NCI-H345 (cell line): ENCODE measurements around the gene SERPINB5.

Experiments
- DNase-seq: peaks from one replicate; lab custom pipeline; 2025; lab: John Stamatoyannopoulos, UW

Gene SERPINB5

GRCh38 chr18:63468575-63468974 lies 8.2 kb upstream of the SERPINB5 start:
- DNase-seq = no peak

GRCh38 chr18:63470751-63471150 lies 6.0 kb upstream of the SERPINB5 start:
- DNase-seq = no peak

GRCh38 chr18:63472380-63472779 lies 4.4 kb upstream of the SERPINB5 start:
- DNase-seq = no peak

DNA sequence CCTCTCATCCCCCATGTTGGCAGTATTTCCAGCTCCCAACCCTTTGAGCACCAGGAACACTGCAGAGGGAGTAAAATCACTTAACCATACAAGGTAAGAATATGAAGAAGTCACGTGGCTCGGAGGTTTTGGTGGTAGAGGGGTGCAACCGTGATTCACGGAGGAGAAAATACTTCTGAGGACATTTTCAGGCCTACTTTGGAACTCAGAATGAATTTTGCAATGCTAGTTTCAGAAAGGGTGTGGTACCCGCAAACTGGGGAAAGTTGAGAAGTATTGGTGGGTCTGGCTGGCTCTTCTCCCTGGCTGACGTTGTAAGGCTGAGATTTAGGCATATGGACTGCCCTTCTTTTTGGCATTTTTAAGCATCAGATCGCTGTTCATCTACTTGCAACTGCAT lies 442 bp downstream of the SERPINB5 start:
- no peak for DNase-seq

DNA sequence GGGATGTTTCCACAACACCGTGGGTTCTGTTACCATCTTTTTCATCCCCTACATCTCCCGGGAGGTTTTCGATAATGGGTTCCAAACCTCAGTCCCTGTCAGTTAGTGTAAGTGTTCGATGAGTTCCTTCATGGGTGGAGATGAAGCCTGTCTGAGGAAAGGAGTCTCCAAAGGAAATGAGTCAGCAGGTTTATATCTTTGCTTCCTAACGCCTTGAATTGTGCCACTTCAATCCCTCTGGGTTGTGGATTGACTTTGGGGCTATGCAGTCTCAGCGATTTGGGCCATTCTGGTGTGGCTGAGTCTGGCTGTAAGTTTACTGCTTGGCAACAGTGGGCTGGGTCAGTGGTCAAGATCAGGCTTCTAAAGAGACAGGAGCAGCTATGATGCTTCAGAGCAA lies 1.2 kb downstream of the SERPINB5 start:
- no peak for DNase-seq

- no peak for DNase-seq
Measured at GRCh38 chr18:63479826-63480225, 3.1 kb downstream of the SERPINB5 start.

GRCh38 chr18:63480476-63480875 lies 3.7 kb downstream of the SERPINB5 start:
- no peak for DNase-seq

GRCh38 chr18:63480915-63481314 lies 4.2 kb downstream of the SERPINB5 start:
- no peak for DNase-seq

GRCh38 chr18:63487676-63488075 lies 10.9 kb downstream of the SERPINB5 start:
- no peak for DNase-seq

DNA sequence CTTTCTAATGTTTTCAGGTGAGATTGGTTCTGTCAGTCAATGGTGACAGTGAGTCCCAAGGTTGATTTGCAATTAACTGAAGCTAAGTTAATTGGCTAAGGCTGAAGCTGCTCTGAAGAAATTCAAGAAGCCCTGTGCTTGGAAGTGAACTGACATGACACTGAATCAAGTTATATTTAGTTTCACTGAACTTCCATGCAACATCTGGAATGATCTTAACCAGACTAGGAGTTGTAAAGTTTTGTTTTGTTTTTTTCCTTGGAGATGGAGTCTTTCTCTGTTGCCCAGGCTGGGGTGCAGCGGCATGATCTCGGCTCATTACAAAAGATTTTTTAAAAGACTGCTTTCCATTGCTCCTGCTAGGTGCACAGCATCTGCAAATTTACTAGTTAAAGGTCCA lies 11.4 kb downstream of the SERPINB5 start:
- DNase-seq = no peak

DNA sequence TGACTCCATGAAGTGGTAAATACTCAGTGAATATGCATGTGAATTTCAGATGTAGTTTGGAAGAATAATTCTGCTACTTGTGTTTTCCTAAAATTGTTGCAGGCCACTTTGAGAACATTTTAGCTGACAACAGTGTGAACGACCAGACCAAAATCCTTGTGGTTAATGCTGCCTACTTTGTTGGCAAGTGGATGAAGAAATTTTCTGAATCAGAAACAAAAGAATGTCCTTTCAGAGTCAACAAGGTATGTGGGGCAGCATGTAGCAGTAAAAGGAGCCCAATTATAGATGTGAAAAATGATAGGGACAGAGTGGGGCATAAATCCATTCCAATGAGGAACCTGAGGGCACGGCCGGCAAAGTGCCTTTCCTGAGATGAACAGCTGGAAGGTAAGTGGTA lies 16.1 kb downstream of the SERPINB5 start:
- DNase-seq = no peak

GRCh38 chr18:63495675-63496074 lies 18.9 kb downstream of the SERPINB5 start:
- no peak for DNase-seq

GRCh38 chr18:63505566-63506335 lies 29.0 kb downstream of the SERPINB5 start:
- DNase-seq = no peak

DNA sequence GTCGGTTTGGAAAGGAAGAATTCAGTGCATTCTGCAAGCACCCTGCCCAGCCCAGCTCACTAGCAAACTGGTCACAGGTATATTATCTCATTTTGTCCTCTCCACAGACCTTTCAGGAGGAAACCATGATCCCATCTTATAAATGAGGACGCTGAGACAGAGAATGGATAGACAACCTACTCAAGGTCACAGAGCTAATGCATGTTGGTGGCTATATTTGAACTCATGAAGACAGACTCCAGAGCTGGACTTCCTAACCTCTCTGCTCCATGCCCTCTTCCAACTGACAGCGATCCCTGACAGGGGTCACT lies 29.5 kb downstream of the SERPINB5 start:
- no peak for DNase-seq

GRCh38 chr18:63508596-63508995 lies 31.8 kb downstream of the SERPINB5 start:
- no peak for DNase-seq

DNA sequence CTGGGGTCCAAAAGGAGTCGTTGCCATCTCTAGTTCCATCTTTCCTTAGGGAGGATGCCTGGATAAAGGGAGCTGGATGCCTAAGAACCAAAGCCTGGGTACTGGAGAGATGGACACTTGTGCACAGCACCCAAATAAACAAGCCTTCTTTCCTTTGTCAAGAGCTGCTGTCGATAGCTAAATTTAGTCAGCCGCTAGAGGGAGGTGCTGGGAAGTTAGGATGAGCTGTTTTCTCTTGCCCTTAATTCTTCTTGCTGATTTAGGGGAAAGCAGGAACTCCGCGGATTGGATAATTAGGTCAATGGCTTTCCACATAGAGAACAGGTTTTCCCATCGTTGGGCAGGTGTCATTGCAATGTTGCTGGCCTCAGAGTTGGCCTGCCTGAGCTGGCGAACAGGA lies 34.5 kb downstream of the SERPINB5 start:
- no peak for DNase-seq

- no peak for DNase-seq
Measured at GRCh38 chr18:63514326-63514725, 37.6 kb downstream of the SERPINB5 start.

DNA sequence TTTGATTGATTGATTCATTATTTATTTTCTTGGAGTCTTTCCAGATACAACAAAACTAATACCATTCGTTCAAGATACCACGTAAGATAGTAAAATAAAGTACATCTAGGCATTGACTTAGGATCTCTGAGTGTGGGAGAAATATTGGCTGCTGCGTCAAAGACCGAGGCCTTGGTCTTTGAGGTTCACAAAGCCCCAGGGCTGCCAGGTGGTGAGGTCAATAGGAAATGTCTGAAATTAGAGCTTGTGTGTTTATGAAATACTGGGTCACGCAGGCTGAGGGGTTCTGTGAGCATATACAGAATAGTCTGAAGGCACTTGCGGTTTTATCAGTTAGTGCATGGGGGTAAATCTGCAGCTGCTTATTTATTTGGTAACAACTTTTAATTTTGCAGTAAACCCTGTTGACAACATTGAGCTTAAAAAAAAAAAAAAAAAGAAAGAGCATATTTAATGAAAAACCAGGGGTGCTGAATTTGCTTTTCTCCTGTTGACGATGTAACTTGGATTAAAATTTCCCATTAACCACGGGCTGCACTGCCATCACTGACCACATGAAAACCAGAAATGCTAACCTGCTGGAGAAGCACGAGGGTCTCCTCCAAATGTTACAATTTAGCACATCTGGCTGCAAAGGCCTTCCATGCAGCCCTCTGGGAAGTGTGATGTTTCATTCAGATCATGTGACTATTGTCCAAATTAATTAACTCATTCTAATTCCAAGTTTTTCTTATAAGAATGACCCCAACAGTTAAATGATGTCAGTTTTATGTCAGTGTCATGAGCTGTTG lies 38.3 kb downstream of the SERPINB5 start:
- DNase-seq = no peak

DNA sequence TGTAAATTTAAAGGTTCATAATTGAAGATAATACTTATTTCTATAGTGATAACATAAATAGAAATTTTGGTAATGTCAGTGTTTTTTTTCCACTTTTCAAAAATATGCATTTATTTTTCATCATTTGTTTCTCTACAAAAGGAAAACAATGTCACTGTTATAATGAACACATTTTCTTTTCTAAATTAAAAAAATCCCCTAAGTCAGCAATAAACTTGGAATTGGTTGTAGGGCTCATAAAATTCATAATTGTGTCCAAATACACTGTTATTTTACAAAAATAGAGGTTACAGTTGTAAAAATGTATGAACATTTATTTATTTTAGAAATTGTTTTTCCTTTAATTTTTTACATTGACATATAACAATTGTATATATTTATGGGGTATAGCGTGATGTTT lies 39.0 kb downstream of the SERPINB5 start:
- no peak for DNase-seq

DNA sequence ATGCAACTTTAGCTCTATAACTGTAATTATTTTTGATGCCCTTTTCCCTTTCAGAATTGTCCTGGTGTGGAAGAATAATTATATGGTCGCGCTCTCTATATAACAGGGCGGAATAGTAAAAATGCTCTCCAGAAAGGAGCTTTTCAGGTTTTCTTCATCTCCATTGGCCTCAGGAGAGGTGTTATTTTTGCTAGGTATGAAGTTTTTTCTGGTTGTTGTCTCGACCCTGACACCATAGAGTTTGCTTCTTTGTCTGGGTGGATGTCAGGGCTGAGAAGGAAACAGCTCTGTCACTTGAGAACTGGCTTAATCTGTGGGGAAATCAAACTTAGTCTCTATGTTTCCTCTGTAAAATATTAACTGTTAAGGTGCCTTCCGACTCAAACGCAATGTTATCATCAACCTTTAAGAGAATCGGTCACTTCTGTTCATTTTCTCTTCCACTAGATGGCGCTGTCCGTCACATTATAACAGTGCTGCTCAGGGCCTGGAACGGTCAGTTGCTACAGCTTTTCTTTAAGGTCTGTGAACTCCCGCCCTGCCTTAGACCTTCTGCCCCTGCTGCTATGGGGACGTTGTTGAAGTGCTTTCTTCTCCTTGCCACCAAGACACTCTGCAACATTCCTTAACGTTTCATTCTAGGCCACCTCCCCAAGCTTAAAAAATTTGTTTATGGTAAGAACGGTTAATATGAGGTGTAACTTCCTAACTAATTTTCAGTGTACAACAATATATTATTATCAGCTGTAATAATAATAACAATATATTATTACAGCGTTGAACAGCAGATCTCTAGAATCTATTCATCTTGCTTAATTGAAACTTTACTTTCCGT lies 41.6 kb downstream of the SERPINB5 start:
- peak; percentile 88 for DNase-seq

GRCh38 chr18:63520053-63520685 lies 43.4 kb downstream of the SERPINB5 start:
- no peak for DNase-seq

DNA sequence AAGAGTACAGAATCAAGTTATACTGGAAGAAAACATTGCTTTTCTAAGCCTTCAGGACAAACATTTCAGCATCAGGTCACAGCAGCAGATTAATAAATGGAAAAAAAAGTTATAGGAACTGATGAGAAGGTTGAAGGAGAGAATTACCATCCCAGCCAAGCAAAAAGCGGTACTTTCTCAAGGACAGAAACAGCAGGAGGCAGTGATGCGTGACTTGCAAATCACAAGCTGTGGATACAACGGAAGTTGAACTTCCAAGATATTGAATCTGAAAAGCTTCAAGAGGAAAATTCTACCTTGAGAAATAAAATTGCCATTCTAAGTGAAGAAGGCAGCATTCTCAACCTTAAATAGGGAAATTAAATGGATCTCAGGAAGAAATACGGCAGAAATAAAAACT lies 46.9 kb downstream of the SERPINB5 start:
- DNase-seq = no peak
